HL-60 (cell line): Measurements from ENCODE around the gene ADAM15.

Experiments used
- DNase-seq, 2 experiments: peaks; one replicate each; pipeline ENCODE4 v3.0.0-alpha.2; 2010 to 2020; ENCODE audit warnings: low read depth in 1 of 2, low spot score in 1 of 2
- H3K27ac ChIP-seq: fragments of 250-450 bp; sonication (Bioruptor Pico); replicated peaks from 2 replicates; pipeline ENCODE4 v1.5.1; 2020; ENCODE audit warnings: mild to moderate bottlenecking, moderate library complexity
- H3K27me3 ChIP-seq: fragments of 250-450 bp; sonication (Bioruptor Pico); 2 replicates; pipeline ENCODE4 v1.5.1; 2021; ENCODE audit warnings: mild to moderate bottlenecking, moderate library complexity; ENCODE audit not compliant: insufficient read depth, poor library complexity, severe bottlenecking
- H3K4me3 ChIP-seq: replicated peaks from 2 replicates; pipeline ENCODE4 v1.5.1; 2011; ENCODE audit warnings: mild to moderate bottlenecking, control low read depth, low read length; ENCODE audit not compliant: insufficient read depth
- CTCF ChIP-seq: IDR thresholded peaks from one replicate; pipeline ENCODE4 v1.5.1; 2011; ENCODE audit warnings: low read length, control low read depth, inconsistent platforms; ENCODE audit not compliant: insufficient read depth
- GABPA ChIP-seq: IDR thresholded peaks from 2 replicates; pipeline ENCODE4 v1.6.1; 2012; ENCODE audit warnings: low read depth
- POLR2AphosphoS5 ChIP-seq: IDR thresholded peaks from 2 replicates; pipeline ENCODE4 v1.6.1; 2012; ENCODE audit warnings: low read depth
- SPI1 ChIP-seq: IDR thresholded peaks from 2 replicates; pipeline ENCODE4 v1.6.1; 2012; ENCODE audit warnings: low read depth, mild to moderate bottlenecking, borderline replicate concordance
- TF ChIP-seq, protein P1 (sequence below): IDR thresholded peaks from 2 replicates; pipeline ENCODE4 v1.6.1; 2012; ENCODE audit warnings: low read depth; ENCODE audit not compliant: insufficient replicate concordance

Gene ADAM15

DNA sequence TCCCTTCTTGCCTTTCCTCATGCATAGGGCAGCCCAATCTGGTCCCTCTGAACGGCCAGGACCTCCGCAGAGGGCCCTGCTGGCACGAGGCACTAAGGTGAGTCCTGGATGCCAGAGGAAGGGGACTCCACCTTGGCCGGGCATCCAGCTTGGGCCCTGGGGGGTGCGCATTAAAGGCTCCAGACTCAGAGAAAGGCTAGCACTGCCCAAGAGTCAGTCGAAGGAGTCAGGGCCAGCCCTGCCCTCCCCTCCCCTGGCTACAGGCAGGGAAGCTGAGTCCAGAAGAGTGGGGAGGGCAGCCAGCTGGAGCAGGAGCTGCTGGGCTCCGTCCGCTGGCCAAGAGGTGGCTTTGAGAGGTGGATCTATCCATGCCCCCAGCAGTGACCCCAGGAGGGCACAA is 9.6 kb downstream of the ADAM15 start:
- no peaks in the 10 kb centered on the region for H3K27me3 ChIP-seq
- DNase-seq, result no peak
- TF ChIP-seq CTCF (no peak), POLR2AphosphoS5 (no peak), SPI1 (no peak), GABPA (no peak)
- TF ChIP-seq, protein P1, sequence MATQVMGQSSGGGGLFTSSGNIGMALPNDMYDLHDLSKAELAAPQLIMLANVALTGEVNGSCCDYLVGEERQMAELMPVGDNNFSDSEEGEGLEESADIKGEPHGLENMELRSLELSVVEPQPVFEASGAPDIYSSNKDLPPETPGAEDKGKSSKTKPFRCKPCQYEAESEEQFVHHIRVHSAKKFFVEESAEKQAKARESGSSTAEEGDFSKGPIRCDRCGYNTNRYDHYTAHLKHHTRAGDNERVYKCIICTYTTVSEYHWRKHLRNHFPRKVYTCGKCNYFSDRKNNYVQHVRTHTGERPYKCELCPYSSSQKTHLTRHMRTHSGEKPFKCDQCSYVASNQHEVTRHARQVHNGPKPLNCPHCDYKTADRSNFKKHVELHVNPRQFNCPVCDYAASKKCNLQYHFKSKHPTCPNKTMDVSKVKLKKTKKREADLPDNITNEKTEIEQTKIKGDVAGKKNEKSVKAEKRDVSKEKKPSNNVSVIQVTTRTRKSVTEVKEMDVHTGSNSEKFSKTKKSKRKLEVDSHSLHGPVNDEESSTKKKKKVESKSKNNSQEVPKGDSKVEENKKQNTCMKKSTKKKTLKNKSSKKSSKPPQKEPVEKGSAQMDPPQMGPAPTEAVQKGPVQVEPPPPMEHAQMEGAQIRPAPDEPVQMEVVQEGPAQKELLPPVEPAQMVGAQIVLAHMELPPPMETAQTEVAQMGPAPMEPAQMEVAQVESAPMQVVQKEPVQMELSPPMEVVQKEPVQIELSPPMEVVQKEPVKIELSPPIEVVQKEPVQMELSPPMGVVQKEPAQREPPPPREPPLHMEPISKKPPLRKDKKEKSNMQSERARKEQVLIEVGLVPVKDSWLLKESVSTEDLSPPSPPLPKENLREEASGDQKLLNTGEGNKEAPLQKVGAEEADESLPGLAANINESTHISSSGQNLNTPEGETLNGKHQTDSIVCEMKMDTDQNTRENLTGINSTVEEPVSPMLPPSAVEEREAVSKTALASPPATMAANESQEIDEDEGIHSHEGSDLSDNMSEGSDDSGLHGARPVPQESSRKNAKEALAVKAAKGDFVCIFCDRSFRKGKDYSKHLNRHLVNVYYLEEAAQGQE, result no peak
- no peak overlapping the region for H3K27ac ChIP-seq
- no peak overlapping the region for H3K4me3 ChIP-seq

GRCh38 chr1:155061381-155062150 is 10.4 kb downstream of the ADAM15 start:
- peak; percentile 78 to 90 for DNase-seq
- TF ChIP-seq CTCF, result peak; percentile 100
- TF ChIP-seq POLR2AphosphoS5, result peak; percentile 69
- TF ChIP-seq, protein P1, result no peak
- no peaks in the 10 kb centered on the region for H3K27me3 ChIP-seq
- H3K4me3 ChIP-seq, result no peak overlapping the region
- H3K27ac ChIP-seq, result no peak overlapping the region

DNA sequence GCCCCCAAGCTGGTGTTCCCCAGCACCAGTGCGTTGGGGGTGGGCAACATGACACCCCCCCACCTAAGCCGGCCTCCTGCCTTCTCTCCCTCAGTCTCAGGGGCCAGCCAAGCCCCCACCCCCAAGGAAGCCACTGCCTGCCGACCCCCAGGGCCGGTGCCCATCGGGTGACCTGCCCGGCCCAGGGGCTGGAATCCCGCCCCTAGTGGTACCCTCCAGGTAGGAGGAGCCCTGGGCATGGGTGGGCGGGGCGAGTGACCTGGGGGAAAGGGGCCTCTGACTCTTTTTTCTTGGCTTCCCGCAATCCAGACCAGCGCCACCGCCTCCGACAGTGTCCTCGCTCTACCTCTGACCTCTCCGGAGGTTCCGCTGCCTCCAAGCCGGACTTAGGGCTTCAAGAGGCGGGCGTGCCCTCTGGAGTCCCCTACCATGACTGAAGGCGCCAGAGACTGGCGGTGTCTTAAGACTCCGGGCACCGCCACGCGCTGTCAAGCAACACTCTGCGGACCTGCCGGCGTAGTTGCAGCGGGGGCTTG is 11.1 kb downstream of the ADAM15 start:
- DNase-seq, result no peak
- Histone ChIP-seq H3K27ac (no peak overlapping the region), H3K27me3 (no peaks in the 10 kb centered on the region), H3K4me3 (no peak overlapping the region)
- TF ChIP-seq SPI1, result no peak
- no peak for TF ChIP-seq POLR2AphosphoS5
- TF ChIP-seq GABPA, result no peak
- TF ChIP-seq, protein P1, result no peak
- TF ChIP-seq CTCF, result no peak
